Measurements from ENCODE around the gene SPARC. TPM values are rescaled to one million over a fixed set of nuclear protein-coding genes. Genes with fewer than 3 reads are reported as not detected.
"Not testable (repeated sequence)": the region's sequence is repeated elsewhere in the genome, so short reads cannot be mapped to it uniquely, and the experiment has no call there.

The SPARC gene
- total RNA-seq, 1 donor from 2014 or later, result 1,214 TPM

DNA sequence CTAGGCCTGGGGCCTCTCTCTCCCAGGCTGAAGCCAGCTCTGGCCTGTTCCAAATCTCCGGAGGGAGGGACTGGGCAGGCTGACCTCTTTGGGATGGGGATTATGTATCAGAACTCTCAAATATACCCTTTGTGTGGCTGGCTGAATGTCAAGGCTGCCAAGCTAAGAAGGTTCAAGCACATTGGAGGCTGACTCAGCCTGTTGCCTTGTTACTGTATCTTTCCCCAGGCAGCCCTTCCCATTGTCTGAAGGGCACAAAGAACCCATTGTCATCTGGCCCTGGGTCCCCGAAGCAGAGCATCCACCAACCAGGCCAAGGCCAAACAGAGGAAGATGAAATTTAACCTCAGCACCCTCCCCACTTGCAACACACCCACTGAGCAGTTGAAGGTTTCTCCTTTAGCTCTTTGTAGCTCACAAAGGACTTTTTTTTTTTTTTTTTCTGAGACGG is 7.3 kb upstream of the SPARC start:
- DNase-seq (ENCODE audit: low spot score), result no peak
- H3K27ac Mint-ChIP-seq (ENCODE audit: unreplicated experiment), result no peak overlapping the region
- TF ChIP-seq CTCF (IDR thresholded peaks at IDR 0.05; ENCODE audit: unreplicated experiment), result no peak
- no peaks in the 10 kb centered on the region for H3K9me3 Mint-ChIP-seq (ENCODE audit: unreplicated experiment)
- H3K4me3 Mint-ChIP-seq (ENCODE audit: unreplicated experiment), result no peak overlapping the region
- peaks cover 2% of the 10 kb centered on the region for H3K27me3 Mint-ChIP-seq (ENCODE audit: unreplicated experiment)
- H3K4me1 Mint-ChIP-seq (ENCODE audit: unreplicated experiment), result peaks cover 2% of the 10 kb centered on the region
- H3K36me3 Mint-ChIP-seq (ENCODE audit: low read depth, unreplicated experiment), result no peaks in the 10 kb centered on the region

- no peak for DNase-seq (ENCODE audit: low spot score)
- Mint-ChIP-seq H3K4me3 (ENCODE audit: unreplicated experiment) (no peak overlapping the region), H3K27ac (ENCODE audit: unreplicated experiment) (no peak overlapping the region), H3K4me1 (ENCODE audit: unreplicated experiment) (peaks cover 2% of the 10 kb centered on the region), H3K9me3 (ENCODE audit: unreplicated experiment) (no peaks in the 10 kb centered on the region), H3K36me3 (ENCODE audit: low read depth, unreplicated experiment) (no peaks in the 10 kb centered on the region), H3K27me3 (ENCODE audit: unreplicated experiment) (peaks cover 2% of the 10 kb centered on the region)
- TF ChIP-seq CTCF (IDR thresholded peaks at IDR 0.05; ENCODE audit: unreplicated experiment), result no peak
Observed at GRCh38 chr5:151692312-151692711, 5.6 kb upstream of the SPARC start.

- no peak for TF ChIP-seq CTCF (IDR thresholded peaks at IDR 0.05; ENCODE audit: unreplicated experiment)
- Mint-ChIP-seq H3K4me1 (ENCODE audit: unreplicated experiment) (peaks cover 6% of the 10 kb centered on the region), H3K9me3 (ENCODE audit: unreplicated experiment) (no peaks in the 10 kb centered on the region), H3K27ac (ENCODE audit: unreplicated experiment) (no peak overlapping the region), H3K36me3 (ENCODE audit: low read depth, unreplicated experiment) (no peaks in the 10 kb centered on the region), H3K4me3 (ENCODE audit: unreplicated experiment) (no peak overlapping the region), H3K27me3 (ENCODE audit: unreplicated experiment) (peaks cover 2% of the 10 kb centered on the region)
- no peak for DNase-seq (ENCODE audit: low spot score)
Observed at GRCh38 chr5:151691706-151692105, 5.0 kb upstream of the SPARC start.

- DNase-seq (ENCODE audit: low spot score); H3K4me3 Mint-ChIP-seq (ENCODE audit: unreplicated experiment); H3K36me3 Mint-ChIP-seq (ENCODE audit: low read depth, unreplicated experiment); H3K27me3 Mint-ChIP-seq (ENCODE audit: unreplicated experiment); H3K27ac Mint-ChIP-seq (ENCODE audit: unreplicated experiment); H3K9me3 Mint-ChIP-seq (ENCODE audit: unreplicated experiment): not testable (repeated sequence)
- peaks cover 27% of the 10 kb centered on the region for H3K4me1 Mint-ChIP-seq (ENCODE audit: unreplicated experiment)
Observed at GRCh38 chr5:151689591-151689990, 2.9 kb upstream of the SPARC start.

- Mint-ChIP-seq H3K36me3 (ENCODE audit: low read depth, unreplicated experiment) (no peaks in the 10 kb centered on the region), H3K27ac (ENCODE audit: unreplicated experiment) (no peak overlapping the region), H3K9me3 (ENCODE audit: unreplicated experiment) (no peaks in the 10 kb centered on the region), H3K4me3 (ENCODE audit: unreplicated experiment) (no peak overlapping the region), H3K4me1 (ENCODE audit: unreplicated experiment) (peaks cover 37% of the 10 kb centered on the region), H3K27me3 (ENCODE audit: unreplicated experiment) (peaks cover 3% of the 10 kb centered on the region)
- no peak for TF ChIP-seq CTCF (IDR thresholded peaks at IDR 0.05; ENCODE audit: unreplicated experiment)
- DNase-seq (ENCODE audit: low spot score), result no peak
Observed at GRCh38 chr5:151688436-151688835, 1.7 kb upstream of the SPARC start.
